Measurements from ENCODE around the gene SLC37A4. TPM values are rescaled to one million over a fixed set of nuclear protein-coding genes. Genes with fewer than 3 reads are reported as not detected.

The SLC37A4 gene
- total and polyA plus RNA-seq, 2 donors (not counting 3 experiments of a cell fraction or from before 2014, with no cell fraction given), result 21.5 to 36.5 TPM

DNA sequence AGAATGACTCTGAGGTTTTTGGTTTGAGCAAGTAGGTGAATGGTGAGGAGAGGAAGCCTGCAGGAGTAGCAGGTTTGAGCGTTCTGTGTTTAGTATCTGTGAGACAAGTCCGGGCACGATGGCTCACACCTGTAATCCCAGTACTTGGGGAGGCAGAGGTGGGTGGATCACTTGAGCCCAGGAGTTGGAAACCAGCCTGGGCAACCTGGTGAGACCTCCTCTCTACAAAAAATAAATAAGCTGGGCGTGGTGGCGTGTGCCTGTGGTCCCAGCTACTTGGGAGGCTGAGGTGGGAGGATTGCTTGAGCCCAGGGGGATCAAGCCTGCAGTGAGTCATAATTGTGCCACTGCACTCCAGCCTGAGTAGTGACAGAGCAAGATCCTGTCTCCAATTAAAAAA, 42.4 kb downstream of the SLC37A4 start:
- no peak overlapping the region for H3K4me3 ChIP-seq (replicated peaks in 1 of 3; ENCODE audit: insufficient read depth in 1 of 3, low read depth in 1 of 3, low read length in 3 of 3)
- TF ChIP-seq EZH2 (IDR thresholded peaks at IDR 0.05; ENCODE audit: borderline replicate concordance, low read depth, low read length, severe bottlenecking) (no peak), FOS (IDR thresholded peaks at IDR 0.05; ENCODE audit: borderline replicate concordance, insufficient read depth, low read length) (no peak), JUN (IDR thresholded peaks at IDR 0.05; ENCODE audit: borderline replicate concordance, insufficient read depth, insufficient read length, low read depth) (no peak)
- TF ChIP-seq, protein P1, sequence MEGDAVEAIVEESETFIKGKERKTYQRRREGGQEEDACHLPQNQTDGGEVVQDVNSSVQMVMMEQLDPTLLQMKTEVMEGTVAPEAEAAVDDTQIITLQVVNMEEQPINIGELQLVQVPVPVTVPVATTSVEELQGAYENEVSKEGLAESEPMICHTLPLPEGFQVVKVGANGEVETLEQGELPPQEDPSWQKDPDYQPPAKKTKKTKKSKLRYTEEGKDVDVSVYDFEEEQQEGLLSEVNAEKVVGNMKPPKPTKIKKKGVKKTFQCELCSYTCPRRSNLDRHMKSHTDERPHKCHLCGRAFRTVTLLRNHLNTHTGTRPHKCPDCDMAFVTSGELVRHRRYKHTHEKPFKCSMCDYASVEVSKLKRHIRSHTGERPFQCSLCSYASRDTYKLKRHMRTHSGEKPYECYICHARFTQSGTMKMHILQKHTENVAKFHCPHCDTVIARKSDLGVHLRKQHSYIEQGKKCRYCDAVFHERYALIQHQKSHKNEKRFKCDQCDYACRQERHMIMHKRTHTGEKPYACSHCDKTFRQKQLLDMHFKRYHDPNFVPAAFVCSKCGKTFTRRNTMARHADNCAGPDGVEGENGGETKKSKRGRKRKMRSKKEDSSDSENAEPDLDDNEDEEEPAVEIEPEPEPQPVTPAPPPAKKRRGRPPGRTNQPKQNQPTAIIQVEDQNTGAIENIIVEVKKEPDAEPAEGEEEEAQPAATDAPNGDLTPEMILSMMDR (IDR thresholded peaks at IDR 0.05; ENCODE audit: extremely low read depth in 1 of 2, insufficient read depth in 1 of 2, low read depth in 1 of 2, low read length in 2 of 2), result no peak
- no peaks in the 10 kb centered on the region for H3K4me1 ChIP-seq (ENCODE audit: control insufficient read depth, extremely low read depth, insufficient read depth, low read length)
- no peak overlapping the region for H2AFZ ChIP-seq (ENCODE audit: low read depth, low read length)
- no peak overlapping the region for H3K27ac ChIP-seq (ENCODE audit: insufficient read depth, low read depth, low read length)
- no peaks in the 10 kb centered on the region for H3K36me3 ChIP-seq (ENCODE audit: control insufficient read depth in 2 of 2, extremely low read depth in 1 of 2, insufficient read depth in 2 of 2, low read length in 2 of 2)
- dilution Hi-C loops (cut with MboI; ENCODE audit: extremely low pct_ligation_motif_present, low sequenced_read_pairs), result no loop called here
- H3K4me2 ChIP-seq (ENCODE audit: insufficient read depth, low read length), result no peak overlapping the region
- no peaks in the 10 kb centered on the region for H3K9me3 ChIP-seq (replicated peaks; ENCODE audit: control insufficient read depth, insufficient read depth, low read length)
- intact Hi-C loops (cut with micrococcal nuclease), result no loop called here
- ChIA-PET CTCF (interaction anchor here (1.3 kb wide), 1 partner anchor 11 kb away, joined by 3 read pairs; no protein-coding TSS in a partner anchor), POLR2A (no interaction called here)
- H4K20me1 ChIP-seq (replicated peaks; ENCODE audit: control insufficient read depth, extremely low read depth, insufficient read depth, low read length), result no peaks in the 10 kb centered on the region
- no TSS peak for BruUV-seq (replicated peaks)
- no peak for DNase-seq (ENCODE audit: low read depth, low spot score)
- H3K27me3 ChIP-seq (ENCODE audit: control insufficient read depth in 2 of 2, insufficient read depth in 2 of 2, low read length in 2 of 2), result no peaks in the 10 kb centered on the region
- H3K9ac ChIP-seq (replicated peaks; ENCODE audit: extremely low read depth, insufficient read depth, low read length), result no peak overlapping the region
- H3K79me2 ChIP-seq (ENCODE audit: control insufficient read depth, insufficient read depth, low read length), result no peaks in the 10 kb centered on the region
- H3K9me1 ChIP-seq (replicated peaks; ENCODE audit: control insufficient read depth, extremely low read depth, insufficient read depth, low read length), result no peaks in the 10 kb centered on the region
- no peak for FAIRE-seq

DNA sequence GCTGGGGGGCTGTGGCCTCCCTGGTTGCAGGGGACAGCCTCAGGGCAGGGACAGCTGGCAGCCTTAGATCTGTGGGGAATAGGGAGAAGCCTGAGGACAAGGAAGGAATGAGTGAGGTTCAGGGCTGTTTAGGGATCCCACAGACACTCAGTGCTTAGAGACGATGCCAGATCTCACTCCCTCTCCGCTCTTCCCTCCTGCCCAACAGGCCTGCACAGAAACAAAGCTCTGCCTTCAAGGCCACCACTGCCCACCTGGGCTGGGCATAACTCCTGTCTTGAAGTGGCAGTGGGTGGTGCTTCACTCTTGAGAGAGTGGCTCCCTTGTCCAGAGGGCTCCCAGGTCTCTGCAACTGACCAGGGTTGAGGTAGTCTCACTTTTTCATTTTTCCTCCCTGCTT, 45.9 kb downstream of the SLC37A4 start:
- H3K27me3 ChIP-seq (ENCODE audit: control insufficient read depth in 2 of 2, insufficient read depth in 2 of 2, low read length in 2 of 2), result peaks cover 0 to 1% of the 10 kb centered on the region in 2 experiments
- H3K9ac ChIP-seq (replicated peaks; ENCODE audit: extremely low read depth, insufficient read depth, low read length), result no peak overlapping the region
- no peak overlapping the region for H2AFZ ChIP-seq (ENCODE audit: low read depth, low read length)
- FAIRE-seq (no peak), DNase-seq (ENCODE audit: low read depth, low spot score) (no peak)
- no peak overlapping the region for H3K4me3 ChIP-seq (replicated peaks in 1 of 3; ENCODE audit: insufficient read depth in 1 of 3, low read depth in 1 of 3, low read length in 3 of 3)
- H4K20me1 ChIP-seq (replicated peaks; ENCODE audit: control insufficient read depth, extremely low read depth, insufficient read depth, low read length), result no peaks in the 10 kb centered on the region
- H3K9me3 ChIP-seq (replicated peaks; ENCODE audit: control insufficient read depth, insufficient read depth, low read length), result no peaks in the 10 kb centered on the region
- CTCF ChIA-PET, result interaction anchor here (1.3 to 1.5 kb wide), 2 partner anchors 11 to 28 kb away, joined by 3 read pairs; partner anchors contain the start of gene UPK2
- dilution Hi-C loops (cut with MboI; ENCODE audit: extremely low pct_ligation_motif_present, low sequenced_read_pairs), result no loop called here
- H3K79me2 ChIP-seq (ENCODE audit: control insufficient read depth, insufficient read depth, low read length), result no peaks in the 10 kb centered on the region
- no peaks in the 10 kb centered on the region for H3K9me1 ChIP-seq (replicated peaks; ENCODE audit: control insufficient read depth, extremely low read depth, insufficient read depth, low read length)
- no peak overlapping the region for H3K4me2 ChIP-seq (ENCODE audit: insufficient read depth, low read length)
- POLR2A ChIA-PET, result no interaction called here
- H3K36me3 ChIP-seq (ENCODE audit: control insufficient read depth in 2 of 2, extremely low read depth in 1 of 2, insufficient read depth in 2 of 2, low read length in 2 of 2), result no peaks in the 10 kb centered on the region
- intact Hi-C loops (cut with micrococcal nuclease), result no loop called here
- no peak overlapping the region for H3K27ac ChIP-seq (ENCODE audit: insufficient read depth, low read depth, low read length)
- H3K4me1 ChIP-seq (ENCODE audit: control insufficient read depth, extremely low read depth, insufficient read depth, low read length), result no peaks in the 10 kb centered on the region
- BruUV-seq (replicated peaks), result no TSS peak
- no peak for TF ChIP-seq POLR2A (IDR thresholded peaks at IDR 0.05; ENCODE audit: low read depth, low read length)
- TF ChIP-seq, protein P1 (IDR thresholded peaks at IDR 0.05; ENCODE audit: extremely low read depth in 1 of 2, insufficient read depth in 1 of 2, low read depth in 1 of 2, low read length in 2 of 2), result no peak
- no peak for TF ChIP-seq EZH2 (IDR thresholded peaks at IDR 0.05; ENCODE audit: borderline replicate concordance, low read depth, low read length, severe bottlenecking)
- no peak for TF ChIP-seq MYC (IDR thresholded peaks at IDR 0.05; ENCODE audit: low read depth, low read length)
- TF ChIP-seq JUN (IDR thresholded peaks at IDR 0.05; ENCODE audit: borderline replicate concordance, insufficient read depth, insufficient read length, low read depth), result no peak
- no peak for TF ChIP-seq POLR2AphosphoS5 (IDR thresholded peaks at IDR 0.05; ENCODE audit: insufficient read depth, low read depth, low read length)
- TF ChIP-seq GATA2 (IDR thresholded peaks at IDR 0.05; ENCODE audit: insufficient read depth, insufficient read length, low read depth, low read length), result no peak
- no peak for TF ChIP-seq FOS (IDR thresholded peaks at IDR 0.05; ENCODE audit: borderline replicate concordance, insufficient read depth, low read length)
- TF ChIP-seq, protein P2, sequence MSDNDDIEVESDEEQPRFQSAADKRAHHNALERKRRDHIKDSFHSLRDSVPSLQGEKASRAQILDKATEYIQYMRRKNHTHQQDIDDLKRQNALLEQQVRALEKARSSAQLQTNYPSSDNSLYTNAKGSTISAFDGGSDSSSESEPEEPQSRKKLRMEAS (IDR thresholded peaks at IDR 0.05; ENCODE audit: insufficient read depth, insufficient read length), result no peak

All from endothelial cell of umbilical vein (primary cell).